ENCODE data around the gene PLXDC2. TPM values are rescaled to one million over a fixed set of nuclear protein-coding genes. Genes with fewer than 3 reads are reported as not detected.

The PLXDC2 gene
- total RNA-seq, 1 donor from 2014 or later: 0.86 TPM

DNA sequence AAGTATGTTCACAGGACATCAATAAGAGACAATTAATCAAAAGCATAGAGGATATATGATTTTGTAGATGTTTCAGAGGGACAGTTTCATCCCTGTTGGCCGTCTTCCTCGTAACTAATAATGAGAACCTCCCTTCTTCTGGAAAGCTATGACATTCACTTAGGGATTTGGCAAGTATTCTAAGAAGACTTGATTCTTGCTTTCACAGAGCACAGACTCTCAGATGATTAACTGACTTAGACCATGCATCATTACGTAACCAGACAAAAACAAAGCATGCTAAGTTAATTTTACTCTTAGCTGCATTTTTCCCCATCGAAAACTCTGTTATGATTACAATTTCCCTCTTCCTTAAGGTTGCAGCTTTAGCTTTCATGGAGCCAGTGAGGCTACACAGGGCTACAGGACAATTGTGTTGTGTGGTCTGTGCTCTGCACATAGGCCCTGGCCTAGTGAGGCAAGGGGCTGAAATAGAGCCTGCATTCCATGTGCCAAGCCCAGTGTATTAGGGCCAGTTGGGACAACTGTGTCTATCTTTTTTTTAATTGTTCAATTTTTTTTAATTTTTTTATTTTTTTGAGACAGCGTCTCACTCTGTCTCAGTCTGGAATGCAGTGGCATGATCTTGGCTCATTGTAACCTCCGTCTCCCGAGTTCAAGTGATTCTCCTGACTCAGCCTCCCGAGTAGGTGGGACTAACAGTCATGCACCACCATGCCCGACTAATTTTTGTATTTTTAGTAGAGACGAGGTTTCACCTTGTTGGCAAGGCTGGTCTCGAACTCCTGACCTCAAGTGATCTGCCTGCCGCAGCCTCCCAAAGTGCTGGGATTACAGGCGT, 105.3 kb downstream of the PLXDC2 start:
- H3K4me3 ChIP-seq (ENCODE audit: low read depth, low read length): no peak overlapping the region
- TF ChIP-seq CTCF (conservative IDR thresholded peaks at IDR 0.05; ENCODE audit: low read depth, low read length): no peak
- peak; percentile 69 for DNase-seq (ENCODE audit: low read depth)

DNA sequence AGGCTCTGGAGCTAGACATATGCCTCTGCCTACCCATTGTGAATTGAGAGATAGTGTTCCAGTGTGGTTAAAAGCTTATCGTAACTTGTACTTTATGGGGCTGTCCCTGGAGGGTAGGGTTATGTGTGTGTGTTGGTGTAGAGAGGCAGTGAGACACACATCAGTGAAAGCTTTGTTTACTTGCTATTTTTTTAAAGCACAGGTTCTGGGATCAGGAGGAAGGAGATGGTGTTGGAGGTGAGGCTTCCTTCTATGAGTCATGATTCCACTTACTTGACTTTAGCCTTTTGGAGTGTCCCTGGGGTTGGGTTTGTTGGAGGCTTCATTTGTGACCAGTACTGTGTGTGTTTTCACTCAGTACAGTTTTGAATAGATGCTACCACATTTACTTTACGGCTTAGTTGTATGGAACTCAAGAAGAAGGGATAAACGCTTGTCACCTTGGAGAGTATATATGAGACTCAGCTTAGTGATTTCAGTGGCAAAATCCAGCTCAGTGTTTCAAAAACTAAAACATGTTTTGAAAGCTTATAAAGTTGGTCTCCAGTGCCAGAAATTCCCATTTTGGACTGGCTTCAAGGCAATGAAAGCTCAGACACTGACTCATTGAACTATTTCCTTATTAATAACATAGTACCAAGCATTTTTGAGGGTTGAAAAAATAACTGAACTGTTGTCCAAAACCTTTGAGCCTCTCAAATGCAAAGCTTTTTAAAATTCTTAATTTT, 106.2 kb downstream of the PLXDC2 start:
- H3K4me3 ChIP-seq (ENCODE audit: low read depth, low read length): no peak overlapping the region
- no peak for TF ChIP-seq CTCF (conservative IDR thresholded peaks at IDR 0.05; ENCODE audit: low read depth, low read length)
- peak; percentile 54 for DNase-seq (ENCODE audit: low read depth)

GRCh38 chr10:19925064-19925463, 108.8 kb downstream of the PLXDC2 start:
- DNase-seq (ENCODE audit: low read depth): no peak
- no peak overlapping the region for H3K4me3 ChIP-seq (ENCODE audit: low read depth, low read length)
- no peak for TF ChIP-seq CTCF (conservative IDR thresholded peaks at IDR 0.05; ENCODE audit: low read depth, low read length)

- DNase-seq (ENCODE audit: low read depth): no peak
- no peak for TF ChIP-seq CTCF (conservative IDR thresholded peaks at IDR 0.05; ENCODE audit: low read depth, low read length)
- H3K4me3 ChIP-seq (ENCODE audit: low read depth, low read length): no peak overlapping the region
Measured at GRCh38 chr10:19928936-19929335, 112.7 kb downstream of the PLXDC2 start.

GRCh38 chr10:19929506-19930140, 113.4 kb downstream of the PLXDC2 start:
- no peak for TF ChIP-seq CTCF (conservative IDR thresholded peaks at IDR 0.05; ENCODE audit: low read depth, low read length)
- H3K4me3 ChIP-seq (ENCODE audit: low read depth, low read length): no peak overlapping the region
- peak; percentile 59 for DNase-seq (ENCODE audit: low read depth)

- H3K4me3 ChIP-seq (ENCODE audit: low read depth, low read length): peak overlapping the region; percentile 5
Measured at GRCh38 chr10:19930936-19931893, 115.0 kb downstream of the PLXDC2 start.

More at GRCh38 chr10:19930936-19931893, 115.0 kb downstream of the PLXDC2 start:
- DNase-seq (ENCODE audit: low read depth): peak; percentile 79
- peak; percentile 1 for TF ChIP-seq CTCF (conservative IDR thresholded peaks at IDR 0.05; ENCODE audit: low read depth, low read length)

Data from epithelial cell of proximal tubule (primary cell).